Measurements from ENCODE around the gene FERMT3. TPM values are rescaled to one million over a fixed set of nuclear protein-coding genes. Genes with fewer than 3 reads are reported as not detected.

The FERMT3 gene
- total and polyA plus RNA-seq, 2 donors (not counting 1 experiment from before 2014, with no cell fraction given) = 1.9 to 3.6 TPM

DNA sequence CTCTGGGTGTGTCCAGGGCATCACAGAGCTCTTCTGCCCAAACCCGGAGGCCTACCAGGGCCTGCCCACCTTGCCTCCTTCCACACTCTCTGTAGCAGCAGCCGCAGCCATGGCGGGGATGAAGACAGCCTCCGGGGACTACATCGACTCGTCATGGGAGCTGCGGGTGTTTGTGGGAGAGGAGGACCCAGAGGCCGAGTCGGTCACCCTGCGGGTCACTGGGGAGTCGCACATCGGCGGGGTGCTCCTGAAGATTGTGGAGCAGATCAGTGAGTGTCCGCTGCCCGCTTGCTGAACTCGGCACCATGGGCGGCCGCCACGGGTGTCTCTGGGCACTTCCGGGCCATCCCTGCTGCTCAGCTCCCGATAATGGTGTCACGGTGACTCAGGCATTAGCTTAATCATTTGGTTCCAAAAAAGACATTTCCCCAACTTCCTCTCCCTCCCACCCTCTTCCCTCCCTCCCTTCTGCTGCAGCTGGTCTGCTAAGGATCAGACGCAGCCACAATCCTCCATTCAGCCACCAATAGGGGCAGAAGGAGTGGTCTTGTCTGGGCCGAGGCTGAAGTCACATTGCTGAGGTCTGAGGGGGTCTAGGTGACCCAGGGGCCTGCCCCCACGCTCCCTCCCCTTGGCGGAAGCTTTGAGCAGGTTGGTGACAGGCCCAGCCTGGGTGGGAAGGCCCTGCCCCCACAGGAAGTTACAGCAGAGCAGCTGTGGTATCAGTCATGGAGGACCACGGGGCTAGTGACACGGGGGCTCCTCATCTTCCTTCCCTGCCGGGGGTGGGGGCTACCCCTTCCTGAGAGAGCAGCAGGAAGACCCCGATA is 950 bp downstream of the FERMT3 start:
- no peaks in the 10 kb centered on the region for H3K27me3 ChIP-seq (ENCODE audit: control insufficient read depth, insufficient read depth, low read length)
- H3K9ac ChIP-seq (ENCODE audit: insufficient read depth, low read length) = peak overlapping the region; percentile 63
- H3K4me1 ChIP-seq (ENCODE audit: control insufficient read depth, extremely low read depth, insufficient read depth, low read length) = peaks cover 18% of the 10 kb centered on the region
- DNase-seq (ENCODE audit: low read depth in 2 of 2) = peak; percentile 69 to 81
- H3K79me2 ChIP-seq (ENCODE audit: control insufficient read depth, insufficient read depth, low read length) = no peaks in the 10 kb centered on the region
- no peak for TF ChIP-seq EZH2 (IDR thresholded peaks at IDR 0.05; ENCODE audit: low read length, missing control alignments)
- TF ChIP-seq, protein P1, sequence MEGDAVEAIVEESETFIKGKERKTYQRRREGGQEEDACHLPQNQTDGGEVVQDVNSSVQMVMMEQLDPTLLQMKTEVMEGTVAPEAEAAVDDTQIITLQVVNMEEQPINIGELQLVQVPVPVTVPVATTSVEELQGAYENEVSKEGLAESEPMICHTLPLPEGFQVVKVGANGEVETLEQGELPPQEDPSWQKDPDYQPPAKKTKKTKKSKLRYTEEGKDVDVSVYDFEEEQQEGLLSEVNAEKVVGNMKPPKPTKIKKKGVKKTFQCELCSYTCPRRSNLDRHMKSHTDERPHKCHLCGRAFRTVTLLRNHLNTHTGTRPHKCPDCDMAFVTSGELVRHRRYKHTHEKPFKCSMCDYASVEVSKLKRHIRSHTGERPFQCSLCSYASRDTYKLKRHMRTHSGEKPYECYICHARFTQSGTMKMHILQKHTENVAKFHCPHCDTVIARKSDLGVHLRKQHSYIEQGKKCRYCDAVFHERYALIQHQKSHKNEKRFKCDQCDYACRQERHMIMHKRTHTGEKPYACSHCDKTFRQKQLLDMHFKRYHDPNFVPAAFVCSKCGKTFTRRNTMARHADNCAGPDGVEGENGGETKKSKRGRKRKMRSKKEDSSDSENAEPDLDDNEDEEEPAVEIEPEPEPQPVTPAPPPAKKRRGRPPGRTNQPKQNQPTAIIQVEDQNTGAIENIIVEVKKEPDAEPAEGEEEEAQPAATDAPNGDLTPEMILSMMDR (conservative IDR thresholded peaks at IDR 0.05 in 1 of 2, IDR thresholded peaks at IDR 0.05 in 1 of 2; ENCODE audit: low read depth in 1 of 2, low read length in 2 of 2) = no peak
- peaks cover 24% of the 10 kb centered on the region for H3K36me3 ChIP-seq (ENCODE audit: control insufficient read depth, insufficient read depth, low read length)
- H4K20me1 ChIP-seq (ENCODE audit: control insufficient read depth, extremely low read depth, insufficient read depth, low read length) = no peaks in the 10 kb centered on the region
- no peaks in the 10 kb centered on the region for H3K9me3 ChIP-seq (ENCODE audit: control insufficient read depth, insufficient read depth, low read depth, low read length)
- peak overlapping the region; percentile 62 for H2AFZ ChIP-seq (ENCODE audit: low read length)
- H3K27ac ChIP-seq (ENCODE audit: insufficient read depth, low read length) = peak overlapping the region; percentile 89
- H3K4me2 ChIP-seq (ENCODE audit: extremely low read depth, insufficient read depth, low read length) = peak overlapping the region; percentile 44
- peak overlapping the region in 1 of 4 experiments; percentile 16 for H3K4me3 ChIP-seq (replicated peaks in 1 of 4; ENCODE audit: control extremely low read depth in 1 of 4, insufficient read depth in 1 of 4, low read depth in 3 of 4, low read length in 4 of 4)

DNA sequence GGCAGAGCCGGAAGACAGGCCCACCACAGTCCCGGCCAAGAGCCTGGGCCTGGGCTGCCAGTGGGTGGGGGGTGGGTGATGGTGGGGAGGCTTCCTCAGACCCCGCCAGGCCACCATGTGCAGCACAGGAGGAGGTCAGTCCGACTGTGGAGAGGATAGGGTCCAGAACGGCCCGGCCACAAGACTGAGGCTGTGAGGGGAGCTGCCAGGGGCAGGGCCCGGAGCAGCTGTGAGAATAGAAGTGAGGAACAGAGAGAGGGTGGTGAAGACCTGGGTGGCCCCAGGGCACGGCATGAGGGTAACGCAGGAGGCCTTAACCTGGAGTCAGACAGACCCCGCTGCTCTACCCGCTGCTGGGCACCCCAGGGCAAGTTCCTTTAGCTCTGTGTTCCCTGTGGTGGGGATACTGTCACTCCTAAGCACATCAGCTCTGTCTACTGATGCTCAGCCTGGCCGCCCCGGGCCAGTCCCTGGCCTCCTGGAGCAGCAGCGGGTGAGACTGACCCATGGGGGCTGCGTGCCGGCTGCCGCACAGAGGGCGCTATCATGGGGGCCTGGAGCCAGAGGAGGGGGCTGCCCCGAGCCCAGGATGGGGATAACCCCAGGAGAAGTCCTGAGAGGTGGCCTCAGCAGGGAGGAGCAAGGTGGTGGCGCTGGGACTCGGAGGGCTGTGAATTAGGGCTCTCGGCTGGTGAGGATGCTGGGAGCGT is 1.7 kb downstream of the FERMT3 start:
- H3K4me1 ChIP-seq (ENCODE audit: control insufficient read depth, extremely low read depth, insufficient read depth, low read length) = peaks cover 18% of the 10 kb centered on the region
- H3K36me3 ChIP-seq (ENCODE audit: control insufficient read depth, insufficient read depth, low read length) = peaks cover 22% of the 10 kb centered on the region
- H3K27me3 ChIP-seq (ENCODE audit: control insufficient read depth, insufficient read depth, low read length) = no peaks in the 10 kb centered on the region
- TF ChIP-seq, protein P1 (conservative IDR thresholded peaks at IDR 0.05 in 1 of 2, IDR thresholded peaks at IDR 0.05 in 1 of 2; ENCODE audit: low read depth in 1 of 2, low read length in 2 of 2) = no peak
- TF ChIP-seq EZH2 (IDR thresholded peaks at IDR 0.05; ENCODE audit: low read length, missing control alignments) = no peak
- H3K79me2 ChIP-seq (ENCODE audit: control insufficient read depth, insufficient read depth, low read length) = no peaks in the 10 kb centered on the region
- H3K4me2 ChIP-seq (ENCODE audit: extremely low read depth, insufficient read depth, low read length) = no peak overlapping the region
- no peak for DNase-seq (ENCODE audit: low read depth in 2 of 2)
- H4K20me1 ChIP-seq (ENCODE audit: control insufficient read depth, extremely low read depth, insufficient read depth, low read length) = no peaks in the 10 kb centered on the region
- H2AFZ ChIP-seq (ENCODE audit: low read length) = no peak overlapping the region
- H3K4me3 ChIP-seq (replicated peaks in 1 of 4; ENCODE audit: control extremely low read depth in 1 of 4, insufficient read depth in 1 of 4, low read depth in 3 of 4, low read length in 4 of 4) = peak overlapping the region in 1 of 4 experiments; percentile 16
- H3K9ac ChIP-seq (ENCODE audit: insufficient read depth, low read length) = peak overlapping the region; percentile 63
- peak overlapping the region; percentile 89 for H3K27ac ChIP-seq (ENCODE audit: insufficient read depth, low read length)
- no peaks in the 10 kb centered on the region for H3K9me3 ChIP-seq (ENCODE audit: control insufficient read depth, insufficient read depth, low read depth, low read length)

DNA sequence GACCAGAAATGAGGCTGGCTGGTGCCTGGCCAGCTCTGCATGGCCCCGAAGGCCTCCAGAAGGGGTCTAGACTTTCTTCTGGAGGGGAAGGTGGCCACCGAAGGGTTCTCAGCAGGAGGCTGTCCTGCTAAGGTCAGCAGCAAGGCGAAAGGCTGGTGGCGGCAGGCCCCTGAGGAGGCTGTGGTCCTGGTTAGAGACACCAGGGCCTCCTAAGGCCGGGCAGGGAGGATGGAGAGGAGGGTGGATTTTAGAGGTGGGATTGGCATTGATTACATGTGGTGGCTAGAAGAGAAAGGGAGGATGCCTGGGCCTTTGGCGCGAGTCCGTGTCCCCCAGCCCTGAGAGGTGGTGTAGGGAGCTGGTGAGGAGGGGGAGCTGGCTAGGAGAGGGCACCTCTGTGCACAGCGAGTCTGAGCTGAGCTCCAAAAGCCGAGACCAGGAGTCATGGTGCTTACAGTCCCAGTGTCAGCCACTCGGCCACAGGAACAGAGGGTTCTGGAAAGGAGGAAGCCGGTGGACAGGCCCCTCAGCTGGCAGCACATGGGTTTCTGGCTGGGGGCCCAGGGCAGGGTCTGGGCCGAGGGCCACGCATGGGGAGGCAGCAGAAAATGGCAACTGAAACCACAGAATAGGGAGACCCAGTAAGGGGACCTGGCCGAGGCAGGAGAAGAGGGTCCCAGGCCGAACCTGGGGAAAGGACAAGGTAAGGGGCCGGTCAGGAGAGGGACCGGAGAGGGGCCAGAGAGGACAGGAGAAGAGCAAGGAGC is 2.5 kb downstream of the FERMT3 start:
- H3K27ac ChIP-seq (ENCODE audit: insufficient read depth, low read length) = no peak overlapping the region
- DNase-seq (ENCODE audit: low read depth in 2 of 2) = no peak
- peaks cover 18% of the 10 kb centered on the region for H3K4me1 ChIP-seq (ENCODE audit: control insufficient read depth, extremely low read depth, insufficient read depth, low read length)
- H4K20me1 ChIP-seq (ENCODE audit: control insufficient read depth, extremely low read depth, insufficient read depth, low read length) = no peaks in the 10 kb centered on the region
- H3K27me3 ChIP-seq (ENCODE audit: control insufficient read depth, insufficient read depth, low read length) = no peaks in the 10 kb centered on the region
- no peak overlapping the region for H3K4me2 ChIP-seq (ENCODE audit: extremely low read depth, insufficient read depth, low read length)
- TF ChIP-seq, protein P1 (conservative IDR thresholded peaks at IDR 0.05 in 1 of 2, IDR thresholded peaks at IDR 0.05 in 1 of 2; ENCODE audit: low read depth in 1 of 2, low read length in 2 of 2) = no peak
- TF ChIP-seq EZH2 (IDR thresholded peaks at IDR 0.05; ENCODE audit: low read length, missing control alignments) = no peak
- no peaks in the 10 kb centered on the region for H3K9me3 ChIP-seq (ENCODE audit: control insufficient read depth, insufficient read depth, low read depth, low read length)
- H3K79me2 ChIP-seq (ENCODE audit: control insufficient read depth, insufficient read depth, low read length) = no peaks in the 10 kb centered on the region
- H2AFZ ChIP-seq (ENCODE audit: low read length) = no peak overlapping the region
- no peak overlapping the region for H3K9ac ChIP-seq (ENCODE audit: insufficient read depth, low read length)
- H3K36me3 ChIP-seq (ENCODE audit: control insufficient read depth, insufficient read depth, low read length) = peaks cover 15% of the 10 kb centered on the region
- no peak overlapping the region for H3K4me3 ChIP-seq (replicated peaks in 1 of 4; ENCODE audit: control extremely low read depth in 1 of 4, insufficient read depth in 1 of 4, low read depth in 3 of 4, low read length in 4 of 4)

Data from fibroblast of lung (primary cell).